Activated CD4-positive, alpha-beta T cell treated with anti-CD3 and anti-CD28 coated beads, Interleukin-2, amount 50 U/mL, for 4 hours (primary cell): ENCODE data around the gene SMYD3.
"Not testable (repeated sequence)": the region's sequence is repeated elsewhere in the genome, so short reads cannot be mapped to it uniquely, and the experiment has no call there.

Experiments
- DNase-seq, 2 experiments: peaks; one replicate each; pipeline ENCODE4 v3.0.0-alpha.2; 2020

The SMYD3 gene

DNA sequence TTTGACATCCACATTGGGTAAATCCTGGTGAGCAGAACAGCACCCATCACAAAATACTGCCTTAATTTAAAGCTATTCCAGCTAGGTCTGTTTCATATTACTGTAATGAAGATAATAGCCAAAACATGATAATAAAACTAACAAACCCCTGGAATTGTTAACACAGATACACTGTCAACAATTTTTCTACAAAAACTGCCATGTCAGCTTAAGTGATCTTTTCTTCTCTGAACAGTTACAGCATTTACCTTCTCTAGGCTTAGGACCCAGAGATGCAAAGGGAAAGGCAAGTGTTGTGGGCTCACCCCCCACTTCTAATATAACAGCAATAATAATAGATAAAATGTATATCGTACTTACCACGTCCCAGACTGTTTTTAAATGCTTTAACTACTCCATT, 92.1 kb downstream of the SMYD3 start:
- DNase-seq = no peak

DNA sequence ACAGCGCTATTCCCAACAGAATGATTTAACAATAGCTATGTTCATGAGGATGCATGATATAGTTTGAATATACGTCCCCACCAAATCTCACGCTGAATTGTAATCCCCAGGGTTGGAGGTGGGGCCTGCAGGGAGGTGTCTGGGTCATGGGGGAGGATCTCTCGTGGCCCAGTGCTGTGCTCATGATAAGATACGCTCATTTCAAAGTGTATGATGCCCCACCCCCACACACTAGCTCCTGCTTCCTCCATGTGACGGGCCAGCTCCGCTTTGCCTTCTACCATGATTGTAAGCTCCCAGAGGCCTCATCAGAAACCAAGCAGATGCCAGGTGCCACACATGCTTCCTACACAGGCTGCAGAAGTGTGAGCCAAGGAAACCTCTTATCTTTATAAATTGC, 93.6 kb downstream of the SMYD3 start:
- no peak for DNase-seq

DNA sequence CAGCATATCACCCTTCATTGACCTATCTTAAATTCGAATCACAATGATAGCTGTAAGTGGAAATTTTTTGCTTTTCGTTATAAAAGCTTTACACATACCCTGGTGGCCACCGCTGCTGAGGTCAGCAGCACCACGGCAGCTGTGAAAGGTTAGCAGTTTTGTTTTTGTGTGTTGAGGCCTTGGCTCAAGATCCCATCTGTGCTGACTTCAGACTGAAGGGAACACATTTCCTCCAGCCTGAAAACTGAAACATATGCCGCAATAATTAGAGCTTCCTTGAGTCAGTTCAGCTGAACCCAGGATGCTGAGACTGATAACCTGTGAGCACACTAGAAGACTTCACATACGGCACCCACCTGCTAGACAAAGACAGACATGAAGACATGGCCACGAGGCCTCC, 103.0 kb downstream of the SMYD3 start:
- DNase-seq = no peak

DNA sequence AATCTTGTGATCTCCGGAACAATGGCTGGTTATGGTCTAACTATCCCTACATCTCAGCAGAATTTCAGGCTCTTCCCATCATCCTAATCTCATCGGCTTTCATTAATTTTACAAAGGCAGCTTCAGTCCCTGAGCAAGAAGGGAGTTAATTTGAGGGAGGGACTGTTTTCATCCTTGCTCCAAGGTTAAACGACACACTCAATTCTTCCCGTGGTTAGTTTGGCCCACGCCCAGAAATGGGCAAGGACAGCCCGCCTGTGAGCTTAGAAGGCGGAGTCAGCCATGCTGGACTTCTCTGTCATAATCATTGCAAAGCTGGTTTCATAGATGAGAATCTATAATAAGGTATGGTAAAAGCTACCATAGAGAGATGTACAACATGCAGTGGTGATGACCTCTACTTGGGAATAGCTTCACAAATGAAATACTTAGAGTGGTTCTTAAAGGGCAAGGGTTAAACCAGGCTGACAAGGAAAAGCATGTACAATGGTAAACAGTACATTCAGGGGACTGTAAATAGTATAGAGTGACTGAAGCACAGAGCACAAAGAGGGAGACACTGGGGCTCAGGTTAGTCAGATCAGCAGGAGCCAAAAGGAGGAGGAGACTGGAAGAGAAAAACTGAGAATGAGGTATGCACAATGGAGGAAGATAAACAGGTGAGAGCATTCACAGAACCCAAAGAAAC, 108.8 kb downstream of the SMYD3 start:
- no peak for DNase-seq

DNA sequence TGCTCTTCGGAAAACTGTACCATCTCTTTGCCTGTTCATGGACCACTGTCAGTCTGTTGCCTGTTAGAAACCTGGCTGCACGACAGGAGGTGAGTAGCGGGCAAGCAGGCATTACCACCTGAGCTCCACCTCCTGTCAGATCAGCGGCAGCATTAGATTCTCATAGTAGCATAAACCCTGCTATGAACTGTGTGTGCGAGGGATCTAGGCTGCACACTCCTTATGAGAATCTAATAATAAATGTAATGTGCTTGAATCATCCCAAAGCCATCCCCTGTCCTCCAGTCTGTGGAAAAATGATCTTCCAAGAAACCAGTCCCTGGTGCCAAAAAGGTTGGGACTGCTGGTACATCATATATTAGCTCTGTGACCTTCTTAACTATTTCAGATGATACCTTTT, 110.0 kb downstream of the SMYD3 start:
- no peak for DNase-seq

DNA sequence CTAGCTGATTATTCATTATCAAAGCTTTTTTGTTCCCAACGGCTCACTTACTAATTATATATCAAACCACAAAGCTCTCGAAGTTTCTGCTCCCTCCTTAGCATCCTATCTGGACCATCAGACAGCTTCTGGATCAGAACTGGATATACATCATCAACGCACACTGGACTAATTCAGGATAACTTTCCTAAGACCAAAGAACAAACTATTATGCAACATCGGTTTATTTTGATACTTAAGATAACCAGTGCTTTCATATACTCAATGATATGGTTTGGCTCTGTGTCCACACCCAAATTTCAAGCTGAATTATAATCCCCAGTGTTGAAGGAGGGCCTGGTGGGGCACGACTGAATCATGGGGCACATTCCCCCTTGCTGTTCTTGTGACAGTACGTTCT, 110.8 kb downstream of the SMYD3 start:
- DNase-seq = no peak

DNA sequence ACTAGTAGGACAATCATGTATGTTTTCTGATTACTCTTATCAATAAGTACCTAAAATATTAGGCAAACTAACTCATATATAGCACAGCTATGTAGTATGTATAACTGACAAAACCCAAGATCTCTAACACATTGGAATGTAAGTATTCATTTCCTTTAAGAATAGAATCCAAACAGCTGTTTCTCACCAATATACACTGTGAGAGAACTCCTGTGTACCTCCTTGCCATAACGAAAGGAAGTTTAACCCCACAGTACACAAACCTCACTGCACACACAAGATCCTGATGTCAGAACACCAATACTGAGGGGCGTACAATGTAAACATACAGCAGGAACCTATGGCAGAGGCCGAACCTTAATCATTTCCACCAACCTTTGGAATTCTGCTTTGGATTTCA, 113.0 kb downstream of the SMYD3 start:
- no peak for DNase-seq

DNA sequence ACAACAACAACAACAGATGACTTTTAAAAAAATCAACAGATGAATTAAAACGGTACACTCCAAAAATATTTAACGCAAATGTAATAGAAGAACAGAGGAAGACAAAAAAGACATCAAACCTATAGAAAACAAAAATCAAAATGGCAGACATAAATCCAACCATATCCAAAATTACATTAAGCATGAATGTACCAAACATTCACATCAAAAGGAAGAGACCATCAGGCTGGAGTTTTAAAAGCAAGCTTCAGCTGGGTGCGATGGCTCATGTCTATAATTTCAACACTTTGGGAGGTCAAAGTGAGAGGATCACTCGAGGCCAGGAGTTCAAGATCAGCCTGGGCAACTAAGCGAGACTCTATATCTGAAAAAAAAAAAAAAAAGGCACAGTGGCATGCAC, 116.2 kb downstream of the SMYD3 start:
- DNase-seq = no peak

DNA sequence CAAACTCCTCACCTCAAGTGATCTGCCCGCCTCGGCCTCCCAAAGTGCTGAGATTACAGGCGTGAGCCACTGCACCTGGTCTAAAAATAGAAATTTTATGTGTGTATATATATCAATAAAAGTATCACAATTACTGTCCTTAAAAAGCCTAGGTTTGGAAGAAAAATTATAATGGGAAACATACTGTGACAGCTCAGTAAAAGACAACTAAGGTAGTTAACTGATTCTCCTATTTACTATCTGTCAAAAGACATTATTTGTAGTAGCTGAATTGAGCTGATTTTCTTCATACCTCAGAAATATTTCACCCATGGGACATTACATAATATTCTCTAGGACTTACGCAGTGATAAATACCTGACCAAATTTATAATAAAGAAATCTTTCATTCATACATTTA, 122.5 kb downstream of the SMYD3 start:
- no peak for DNase-seq

DNA sequence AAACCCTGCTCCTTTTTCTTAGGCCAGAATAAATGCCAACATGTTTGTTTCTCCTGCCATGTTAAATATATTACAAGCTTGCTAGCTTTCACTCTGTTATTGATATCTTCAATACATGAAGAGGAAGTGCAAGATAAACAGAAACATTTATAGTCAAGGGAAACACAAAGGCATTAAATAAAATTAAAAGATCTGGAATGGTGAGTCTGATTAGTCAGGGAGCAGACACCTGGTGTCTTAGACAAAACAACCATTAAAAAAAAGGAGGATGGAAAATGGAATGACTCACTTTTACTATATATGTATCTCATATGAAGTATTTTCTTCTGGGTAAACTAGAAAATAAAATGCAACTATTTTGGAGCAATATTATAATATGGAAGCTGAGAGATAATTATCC, 123.3 kb downstream of the SMYD3 start:
- DNase-seq = no peak

DNA sequence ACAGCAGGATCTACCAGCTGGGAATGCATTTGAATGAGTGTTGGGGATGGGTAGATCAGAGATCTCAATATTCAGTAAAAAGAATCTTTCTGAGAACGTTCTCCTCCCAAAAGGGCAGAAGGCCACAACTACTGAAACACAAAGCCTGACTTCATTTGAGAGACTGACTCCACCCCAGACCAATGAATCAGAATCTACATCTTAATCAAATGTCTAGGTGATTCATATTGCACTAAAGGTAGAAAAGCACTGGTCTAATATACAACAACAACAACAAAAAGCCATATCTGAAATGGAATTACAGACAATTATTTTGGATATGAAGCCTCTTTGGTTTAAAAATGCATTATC, 123.9 kb downstream of the SMYD3 start:
- DNase-seq = no peak

DNA sequence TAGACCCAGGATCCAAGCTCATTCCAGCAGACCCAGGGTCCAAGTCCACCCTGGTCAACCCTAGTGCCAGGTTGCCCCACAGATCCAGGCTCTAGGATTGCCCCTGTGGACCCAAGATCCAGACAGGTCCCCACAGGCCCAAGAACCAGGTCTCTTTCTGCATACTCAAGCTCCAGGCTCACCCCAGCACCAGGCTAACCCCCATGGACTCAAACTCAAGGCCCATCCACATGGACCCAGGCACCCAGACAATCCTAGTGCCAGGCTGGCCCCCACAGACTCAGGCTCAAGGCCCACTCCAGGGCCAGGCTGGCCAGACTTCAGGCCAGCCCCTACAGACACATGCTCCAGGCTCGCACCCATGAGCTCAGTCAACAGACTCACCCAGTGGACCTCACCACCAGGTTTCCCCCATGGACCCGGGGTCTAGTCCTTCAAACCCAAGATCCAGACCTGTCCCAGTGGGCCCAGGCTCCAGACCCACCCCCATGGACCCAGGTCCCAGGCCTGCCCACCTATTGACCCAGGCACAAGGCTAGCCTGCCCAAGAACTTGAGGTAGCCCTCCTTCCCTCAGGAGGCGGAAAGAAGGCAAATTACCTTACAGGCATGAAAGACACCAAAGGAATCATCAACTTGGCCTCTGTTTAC, 124.4 kb downstream of the SMYD3 start:
- DNase-seq = no peak

DNA sequence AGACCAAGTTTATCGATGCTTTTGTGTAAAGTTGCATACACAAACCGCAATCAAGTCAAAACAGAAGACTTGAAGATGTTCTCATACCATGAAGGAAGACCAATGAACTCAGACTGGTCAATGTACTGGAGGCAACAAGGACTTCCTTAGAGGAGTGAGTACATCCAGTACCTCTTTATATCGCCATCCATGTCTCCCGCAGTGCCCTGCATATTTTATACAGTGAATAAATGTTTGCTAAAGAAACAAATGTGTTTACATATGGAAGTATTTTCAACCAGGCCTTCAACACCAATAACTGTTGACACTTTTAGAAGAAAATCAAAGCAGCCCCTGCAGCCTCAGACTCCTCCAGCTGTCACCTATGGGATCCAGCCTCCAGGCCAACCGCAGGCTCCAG, 125.6 kb downstream of the SMYD3 start:
- no peak for DNase-seq

DNA sequence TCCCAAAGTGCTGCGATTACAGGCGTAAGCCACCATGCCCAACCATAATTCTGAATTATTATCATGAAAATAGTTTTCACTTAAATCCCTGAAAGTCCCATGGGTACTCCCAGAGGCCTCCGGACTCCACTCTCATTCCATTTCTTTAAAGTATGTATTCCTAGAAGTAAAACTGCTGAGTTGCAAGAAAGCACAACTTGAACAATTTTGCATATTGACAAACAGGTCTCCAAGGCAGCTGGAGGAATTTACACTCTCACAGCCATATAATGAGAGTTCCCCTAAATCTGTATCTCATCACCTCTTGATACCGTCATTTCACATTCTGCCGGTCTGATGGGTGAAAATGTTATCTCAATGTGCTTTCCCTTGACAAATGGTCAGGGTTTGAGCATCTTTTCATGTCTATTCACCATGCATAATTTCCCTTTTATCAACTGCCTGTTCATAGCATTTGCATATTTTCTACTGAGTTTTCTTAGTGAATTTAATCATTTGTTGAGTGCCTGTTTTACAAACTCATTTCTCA, 129.4 kb downstream of the SMYD3 start:
- no peak for DNase-seq

DNA sequence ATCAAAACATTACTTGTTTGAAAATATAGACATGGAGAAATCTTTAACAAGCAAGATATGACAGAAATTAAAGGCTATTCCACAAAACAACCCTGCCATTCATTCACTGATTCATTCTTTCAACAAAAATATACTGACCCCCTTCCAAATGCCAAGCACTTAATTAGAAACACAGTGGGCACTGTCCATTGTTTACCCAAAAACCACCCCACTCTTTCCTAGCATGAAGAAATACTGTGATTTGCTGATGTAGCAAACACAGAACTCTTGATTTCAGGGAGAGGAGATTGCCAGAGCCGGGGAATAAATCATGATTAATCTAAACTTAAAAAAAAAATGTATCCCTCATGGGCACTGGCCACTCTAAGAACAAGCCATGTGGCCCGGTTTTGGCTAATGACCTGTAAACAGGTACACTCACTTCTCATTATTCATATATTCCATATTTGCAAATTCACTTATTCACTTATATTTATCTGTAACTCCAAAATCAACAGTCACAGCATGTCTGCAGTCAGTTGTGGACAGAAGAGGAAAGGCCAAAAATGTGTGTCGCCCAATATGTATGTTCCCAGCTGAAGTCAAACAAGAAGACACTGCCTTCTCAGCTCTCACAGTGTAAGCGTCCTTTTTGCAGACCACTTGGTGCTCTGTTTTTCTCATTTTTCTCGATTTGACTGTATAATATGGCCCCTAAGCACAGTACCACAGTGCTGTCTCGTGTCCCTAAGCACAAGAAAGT, 133.1 kb downstream of the SMYD3 start:
- no peak for DNase-seq

DNA sequence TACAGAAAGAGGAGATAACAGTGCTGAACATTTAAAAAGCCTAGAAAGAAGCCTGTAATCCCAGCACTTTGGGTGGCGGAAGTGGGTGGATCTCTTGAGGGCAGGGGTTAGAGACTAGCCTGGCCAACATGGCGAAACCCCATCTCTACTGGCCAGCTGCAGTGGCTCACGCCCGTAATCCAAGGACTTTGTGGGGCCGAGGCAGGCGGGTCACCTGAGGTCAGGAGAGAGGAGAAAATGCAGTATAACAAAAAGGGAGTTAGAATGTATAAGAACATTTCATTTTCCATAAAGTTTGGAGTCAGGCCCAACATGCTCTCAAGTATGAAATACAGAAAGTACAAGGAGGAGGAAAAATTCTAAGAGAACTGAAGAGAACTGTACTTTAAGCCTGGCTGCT, 134.5 kb downstream of the SMYD3 start:
- DNase-seq = no peak

DNA sequence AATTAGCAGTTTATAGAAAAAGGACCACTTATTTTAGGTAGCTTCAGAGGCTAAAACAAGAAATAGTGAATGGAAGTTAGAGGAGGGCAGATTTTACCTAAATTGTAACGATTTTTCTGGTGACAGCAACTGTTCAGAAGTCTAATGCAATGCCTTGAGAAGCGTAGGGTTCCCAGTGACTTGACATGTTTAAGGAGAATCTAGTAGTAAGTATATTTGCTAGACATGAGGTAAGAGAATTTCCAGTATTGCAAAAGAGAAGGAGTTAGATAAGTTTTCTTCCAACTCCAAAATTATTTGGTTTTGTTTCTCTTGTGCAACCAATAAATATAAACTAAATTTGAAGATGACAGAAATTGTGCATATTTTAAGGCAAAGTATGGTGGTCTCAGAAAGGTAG, 140.0 kb downstream of the SMYD3 start:
- DNase-seq = no peak

DNA sequence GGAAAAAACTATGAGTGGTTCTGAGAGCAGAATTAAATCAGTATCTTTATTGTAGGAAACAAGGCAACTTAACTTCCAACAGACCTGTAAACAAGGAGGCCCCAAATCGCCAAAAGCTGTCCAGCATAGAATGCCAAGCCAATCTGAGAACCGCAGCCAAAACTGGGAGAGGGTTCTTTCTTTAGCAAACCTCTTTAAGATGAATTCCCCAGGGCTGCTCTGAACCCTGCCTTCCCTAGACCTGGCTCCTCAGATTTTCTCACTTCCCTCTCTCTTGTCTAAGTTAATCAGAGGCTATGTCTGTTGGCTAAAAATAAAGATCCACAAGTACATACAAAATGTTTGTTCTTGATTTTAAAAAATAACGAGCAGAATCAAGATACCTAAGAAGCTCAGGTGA, 141.4 kb downstream of the SMYD3 start:
- DNase-seq = no peak

DNA sequence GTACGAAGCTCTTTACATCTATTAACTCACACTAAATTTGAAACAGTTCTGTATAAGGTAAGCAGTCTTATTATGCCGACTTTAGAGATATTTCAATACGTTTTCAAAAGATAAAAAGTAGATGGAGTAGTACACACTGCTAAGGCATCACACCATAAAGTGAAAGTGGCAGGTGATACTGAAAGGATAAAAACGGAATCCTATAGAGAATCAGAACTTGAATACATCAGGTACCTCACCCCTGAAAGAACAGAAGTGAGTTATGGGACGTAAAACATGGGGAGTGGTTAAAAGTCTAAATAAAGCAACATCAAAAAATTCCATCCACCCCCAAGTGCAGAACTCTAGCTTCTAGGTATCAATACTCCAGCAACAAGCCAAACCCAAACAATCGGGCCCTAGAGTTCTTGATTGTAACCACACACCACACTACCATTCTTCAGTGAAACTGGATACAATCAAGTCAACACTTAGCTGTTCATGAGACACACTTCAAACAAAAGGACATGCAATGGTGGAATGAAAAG, 142.6 kb downstream of the SMYD3 start:
- DNase-seq = no peak

DNA sequence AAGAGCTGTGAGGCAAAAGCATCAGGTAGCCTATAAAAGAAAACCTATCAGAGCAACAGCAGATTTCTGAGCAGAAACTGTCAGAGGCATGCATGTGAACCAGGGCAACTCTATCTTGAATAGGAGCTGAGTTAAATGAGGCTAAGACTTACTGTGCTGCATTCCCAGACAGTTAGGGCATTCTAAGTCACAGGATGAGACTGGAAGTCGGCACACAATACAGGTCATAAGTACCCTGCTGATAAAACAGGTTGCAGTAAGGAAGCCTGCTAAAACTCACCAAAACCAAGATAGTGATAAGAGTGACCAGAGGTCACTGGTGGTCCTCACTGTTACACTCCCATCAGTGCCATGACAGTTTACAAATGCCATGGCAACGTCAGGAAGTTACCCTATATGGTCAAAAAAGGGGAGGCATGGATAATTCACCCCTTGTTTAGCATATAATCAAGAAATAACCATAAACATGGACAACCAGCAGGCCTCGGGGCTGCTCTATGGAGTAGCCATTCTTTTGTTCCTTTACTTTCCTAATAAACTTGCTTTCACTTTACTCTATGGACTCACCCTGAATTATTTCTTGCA, 150.0 kb downstream of the SMYD3 start:
- DNase-seq = not testable (repeated sequence)

DNA sequence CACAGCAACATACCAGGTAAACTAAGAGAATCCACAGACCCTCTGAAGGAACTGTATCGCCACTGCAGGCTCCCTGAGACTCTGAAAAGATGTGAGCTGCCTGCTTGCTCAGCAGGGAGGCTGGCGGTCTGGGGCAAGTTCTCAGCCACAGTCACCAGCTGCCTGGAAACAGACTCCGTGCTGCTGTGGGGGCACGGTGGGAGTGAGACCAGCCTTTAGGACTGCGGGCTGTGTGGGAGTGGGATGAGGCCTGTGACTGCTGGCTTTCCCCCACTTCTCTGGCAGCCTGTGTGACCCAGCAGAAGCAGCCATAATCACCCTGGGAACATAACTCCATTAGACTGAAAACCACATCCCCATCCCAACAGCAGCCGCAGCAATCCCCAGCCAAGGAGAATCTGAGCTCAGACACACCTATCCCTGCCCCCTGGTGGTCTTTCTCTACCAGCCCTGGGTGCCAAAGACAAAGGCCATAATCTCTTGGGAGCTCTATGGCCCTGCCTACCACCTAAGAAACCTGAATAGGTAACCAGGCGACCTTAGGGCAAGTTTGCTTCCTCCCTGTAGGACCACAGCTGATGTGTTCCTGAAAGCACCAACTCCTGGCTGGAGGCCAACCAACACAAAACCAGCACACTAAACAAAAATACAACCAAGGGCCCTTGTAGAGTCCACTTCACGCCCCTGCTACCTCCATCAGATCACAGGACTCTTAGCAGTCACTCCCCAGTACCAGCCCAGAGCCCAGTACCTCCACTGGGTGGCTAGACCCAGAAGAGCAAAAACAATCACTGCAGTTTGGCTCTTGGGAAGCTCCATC, 151.5 kb downstream of the SMYD3 start:
- no peak for DNase-seq

DNA sequence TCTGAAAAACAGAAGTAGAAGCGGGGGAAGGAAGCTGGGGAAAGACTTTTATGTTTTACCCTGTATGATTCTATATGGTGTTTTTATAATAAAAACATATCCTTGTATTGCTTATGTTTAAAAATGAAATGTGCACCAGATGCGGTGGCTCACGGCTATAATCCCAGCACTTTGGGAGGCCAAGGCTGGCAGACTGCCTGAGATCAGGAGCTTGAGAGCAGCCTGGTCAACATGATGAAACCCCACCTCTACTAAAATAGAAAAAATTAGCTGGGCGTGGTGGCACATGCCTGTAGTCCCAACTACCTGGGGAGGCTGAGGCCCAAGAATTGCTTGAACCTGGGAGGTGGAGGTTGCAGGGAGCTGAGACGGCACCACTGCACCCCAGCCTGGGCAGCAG, 155.4 kb downstream of the SMYD3 start:
- no peak for DNase-seq

DNA sequence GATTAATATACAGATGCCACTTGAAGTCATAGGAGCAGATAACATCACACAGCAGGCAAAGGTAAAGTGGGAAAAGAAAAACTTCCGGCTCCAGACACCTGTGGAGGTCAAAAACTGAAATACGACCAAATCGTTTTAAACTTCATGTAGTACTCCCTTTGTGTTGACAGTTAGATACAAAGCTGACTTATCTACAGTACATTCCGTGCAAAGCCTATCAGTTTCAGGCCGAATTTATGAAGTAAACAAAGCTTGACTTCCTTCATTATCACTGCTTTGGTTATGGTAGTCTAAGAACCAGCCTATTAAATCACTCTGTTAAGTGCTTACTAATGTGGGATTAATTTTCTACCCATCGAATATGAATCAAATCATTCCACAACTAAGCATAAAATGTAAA, 156.3 kb downstream of the SMYD3 start:
- DNase-seq = no peak
